ENCODE measurements around the gene THSD8.

GRCh38 chr19:12782424-12783290 is 19.2 kb upstream of the THSD8 start:
- TF ChIP-seq, protein P1, sequence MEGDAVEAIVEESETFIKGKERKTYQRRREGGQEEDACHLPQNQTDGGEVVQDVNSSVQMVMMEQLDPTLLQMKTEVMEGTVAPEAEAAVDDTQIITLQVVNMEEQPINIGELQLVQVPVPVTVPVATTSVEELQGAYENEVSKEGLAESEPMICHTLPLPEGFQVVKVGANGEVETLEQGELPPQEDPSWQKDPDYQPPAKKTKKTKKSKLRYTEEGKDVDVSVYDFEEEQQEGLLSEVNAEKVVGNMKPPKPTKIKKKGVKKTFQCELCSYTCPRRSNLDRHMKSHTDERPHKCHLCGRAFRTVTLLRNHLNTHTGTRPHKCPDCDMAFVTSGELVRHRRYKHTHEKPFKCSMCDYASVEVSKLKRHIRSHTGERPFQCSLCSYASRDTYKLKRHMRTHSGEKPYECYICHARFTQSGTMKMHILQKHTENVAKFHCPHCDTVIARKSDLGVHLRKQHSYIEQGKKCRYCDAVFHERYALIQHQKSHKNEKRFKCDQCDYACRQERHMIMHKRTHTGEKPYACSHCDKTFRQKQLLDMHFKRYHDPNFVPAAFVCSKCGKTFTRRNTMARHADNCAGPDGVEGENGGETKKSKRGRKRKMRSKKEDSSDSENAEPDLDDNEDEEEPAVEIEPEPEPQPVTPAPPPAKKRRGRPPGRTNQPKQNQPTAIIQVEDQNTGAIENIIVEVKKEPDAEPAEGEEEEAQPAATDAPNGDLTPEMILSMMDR (IDR thresholded peaks at IDR 0.05; ENCODE audit: poor library complexity): peak; percentile 14
- no peak for TF ChIP-seq EZH2phosphoT487 (IDR thresholded peaks at IDR 0.05; ENCODE audit: low read depth, severe bottlenecking, unreplicated experiment)
- no peak for TF ChIP-seq EZH2 (IDR thresholded peaks at IDR 0.05; ENCODE audit: borderline replicate concordance)
